ENCODE data around the gene SLC25A26.
"Not testable (repeated sequence)": the region's sequence is repeated elsewhere in the genome, so short reads cannot be mapped to it uniquely, and the experiment has no call there.

Gene SLC25A26

GRCh38 chr3:66220602-66221377, at the start of gene SLC25A26:
SLC25A26 (plus strand) TSS chr3:66221001; CDS start chr3:66221095, 94 bp downstream.
- DNase-seq (ENCODE audit: low read depth) = peak; percentile 95

GRCh38 chr3:66172394-66172793, 48.4 kb upstream of the SLC25A26 start:
- no peak for DNase-seq (ENCODE audit: low read depth)

GRCh38 chr3:66177026-66177425, 43.8 kb upstream of the SLC25A26 start:
- DNase-seq (ENCODE audit: low read depth) = no peak

GRCh38 chr3:66178206-66178605, 42.6 kb upstream of the SLC25A26 start:
- no peak for DNase-seq (ENCODE audit: low read depth)

- DNase-seq (ENCODE audit: low read depth) = peak; percentile 88
Measured at GRCh38 chr3:66179793-66180192, 41.0 kb upstream of the SLC25A26 start.

GRCh38 chr3:66181764-66182163, 39.0 kb upstream of the SLC25A26 start:
- no peak for DNase-seq (ENCODE audit: low read depth)

GRCh38 chr3:66182246-66182645, 38.6 kb upstream of the SLC25A26 start:
- no peak for DNase-seq (ENCODE audit: low read depth)

GRCh38 chr3:66186545-66186944, 34.3 kb upstream of the SLC25A26 start:
- DNase-seq (ENCODE audit: low read depth) = no peak

- peak; percentile 36 for DNase-seq (ENCODE audit: low read depth)
Measured at GRCh38 chr3:66195347-66195783, 25.4 kb upstream of the SLC25A26 start.

- DNase-seq (ENCODE audit: low read depth) = no peak
Measured at GRCh38 chr3:66196633-66197032, 24.2 kb upstream of the SLC25A26 start.

- DNase-seq (ENCODE audit: low read depth) = no peak
Measured at GRCh38 chr3:66198437-66199088, 22.2 kb upstream of the SLC25A26 start.

- DNase-seq (ENCODE audit: low read depth) = no peak
Measured at GRCh38 chr3:66199089-66199473, 21.7 kb upstream of the SLC25A26 start.

GRCh38 chr3:66200147-66200546, 20.7 kb upstream of the SLC25A26 start:
- DNase-seq (ENCODE audit: low read depth) = no peak

GRCh38 chr3:66200786-66201185, 20.0 kb upstream of the SLC25A26 start:
- DNase-seq (ENCODE audit: low read depth) = no peak

GRCh38 chr3:66203275-66203674, 17.5 kb upstream of the SLC25A26 start:
- no peak for DNase-seq (ENCODE audit: low read depth)

GRCh38 chr3:66206806-66207205, 14.0 kb upstream of the SLC25A26 start:
- DNase-seq (ENCODE audit: low read depth) = no peak

GRCh38 chr3:66208189-66208588, 12.6 kb upstream of the SLC25A26 start:
- no peak for DNase-seq (ENCODE audit: low read depth)

GRCh38 chr3:66210687-66211295, 10.0 kb upstream of the SLC25A26 start:
- no peak for DNase-seq (ENCODE audit: low read depth)

- DNase-seq (ENCODE audit: low read depth) = no peak
Measured at GRCh38 chr3:66211779-66212178, 9.0 kb upstream of the SLC25A26 start.

- DNase-seq (ENCODE audit: low read depth) = peak; percentile 17
Measured at GRCh38 chr3:66215106-66215505, 5.7 kb upstream of the SLC25A26 start.

- no peak for DNase-seq (ENCODE audit: low read depth)
Measured at GRCh38 chr3:66220066-66220465, 735 bp upstream of the SLC25A26 start.

GRCh38 chr3:66224220-66224619, 3.4 kb downstream of the SLC25A26 start:
- DNase-seq (ENCODE audit: low read depth) = no peak

- not testable (repeated sequence) for DNase-seq (ENCODE audit: low read depth)
Measured at GRCh38 chr3:66226093-66226492, 5.3 kb downstream of the SLC25A26 start.
